Measurements from ENCODE around the gene CCL22. TPM values are rescaled to one million over a fixed set of nuclear protein-coding genes. Genes with fewer than 3 reads are reported as not detected.
A peak's percentile ranks its signal among the peaks of the same experiment; 100 is the strongest.

Gene CCL22
- total and polyA plus RNA-seq, 2 donors from 2014 or later, result 1.3 TPM; not detected in 1

DNA sequence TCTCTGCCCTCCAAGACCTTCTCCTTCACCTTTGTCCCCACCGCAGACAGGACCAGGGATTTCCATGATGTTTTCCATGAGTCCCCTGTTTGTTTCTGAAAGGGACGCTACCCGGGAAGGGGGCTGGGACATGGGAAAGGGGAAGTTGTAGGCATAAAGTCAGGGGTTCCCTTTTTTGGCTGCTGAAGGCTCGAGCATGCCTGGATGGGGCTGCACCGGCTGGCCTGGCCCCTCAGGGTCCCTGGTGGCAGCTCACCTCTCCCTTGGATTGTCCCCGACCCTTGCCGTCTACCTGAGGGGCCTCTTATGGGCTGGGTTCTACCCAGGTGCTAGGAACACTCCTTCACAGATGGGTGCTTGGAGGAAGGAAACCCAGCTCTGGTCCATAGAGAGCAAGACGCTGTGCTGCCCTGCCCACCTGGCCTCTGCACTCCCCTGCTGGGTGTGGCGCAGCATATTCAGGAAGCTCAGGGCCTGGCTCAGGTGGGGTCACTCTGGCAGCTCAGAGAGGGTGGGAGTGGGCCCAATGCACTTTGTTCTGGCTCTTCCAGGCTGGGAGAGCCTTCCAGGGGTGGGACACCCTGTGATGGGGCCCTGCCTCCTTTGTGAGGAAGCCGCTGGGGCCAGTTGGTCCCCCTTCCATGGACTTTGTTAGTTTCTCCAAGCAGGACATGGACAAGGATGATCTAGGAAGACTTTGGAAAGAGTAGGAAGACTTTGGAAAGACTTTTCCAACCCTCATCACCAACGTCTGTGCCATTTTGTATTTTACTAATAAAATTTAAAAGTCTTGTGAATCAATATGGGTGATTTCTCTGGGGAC, 25.9 kb downstream of the CCL22 start:
- no peaks in the 10 kb centered on the region for H3K27me3 ChIP-seq (ENCODE audit: control insufficient read depth, insufficient read depth, low read length)
- no peak for FAIRE-seq
- peaks cover 0 to 24% (median 2%) of the 10 kb centered on the region in 3 donors for H3K4me1 ChIP-seq (ENCODE audit: control insufficient read depth in 2 of 3, insufficient read depth in 2 of 3, low read depth in 1 of 3, low read length in 3 of 3)
- peaks cover 0 to 5% (median 0%) of the 10 kb centered on the region in 3 donors for H3K9me3 ChIP-seq (ENCODE audit: control insufficient read depth in 2 of 3, insufficient read depth in 1 of 3, low read length in 3 of 3)
- DNase-seq, result no peak
- H3K9ac ChIP-seq (ENCODE audit: low read length in 3 of 3), result no peak overlapping the region
- H3K36me3 ChIP-seq (ENCODE audit: control insufficient read depth in 2 of 3, insufficient read depth in 3 of 3, low read length in 3 of 3), result peaks cover 2 to 6% (median 3%) of the 10 kb centered on the region in 3 donors
- H3K27ac ChIP-seq (ENCODE audit: low read depth in 2 of 2, low read length in 2 of 2), result no peak overlapping the region
- no peak overlapping the region for H3K4me3 ChIP-seq (ENCODE audit: low read length in 3 of 3)
- TF ChIP-seq, protein P1, sequence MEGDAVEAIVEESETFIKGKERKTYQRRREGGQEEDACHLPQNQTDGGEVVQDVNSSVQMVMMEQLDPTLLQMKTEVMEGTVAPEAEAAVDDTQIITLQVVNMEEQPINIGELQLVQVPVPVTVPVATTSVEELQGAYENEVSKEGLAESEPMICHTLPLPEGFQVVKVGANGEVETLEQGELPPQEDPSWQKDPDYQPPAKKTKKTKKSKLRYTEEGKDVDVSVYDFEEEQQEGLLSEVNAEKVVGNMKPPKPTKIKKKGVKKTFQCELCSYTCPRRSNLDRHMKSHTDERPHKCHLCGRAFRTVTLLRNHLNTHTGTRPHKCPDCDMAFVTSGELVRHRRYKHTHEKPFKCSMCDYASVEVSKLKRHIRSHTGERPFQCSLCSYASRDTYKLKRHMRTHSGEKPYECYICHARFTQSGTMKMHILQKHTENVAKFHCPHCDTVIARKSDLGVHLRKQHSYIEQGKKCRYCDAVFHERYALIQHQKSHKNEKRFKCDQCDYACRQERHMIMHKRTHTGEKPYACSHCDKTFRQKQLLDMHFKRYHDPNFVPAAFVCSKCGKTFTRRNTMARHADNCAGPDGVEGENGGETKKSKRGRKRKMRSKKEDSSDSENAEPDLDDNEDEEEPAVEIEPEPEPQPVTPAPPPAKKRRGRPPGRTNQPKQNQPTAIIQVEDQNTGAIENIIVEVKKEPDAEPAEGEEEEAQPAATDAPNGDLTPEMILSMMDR (IDR thresholded peaks at IDR 0.05; ENCODE audit: borderline replicate concordance, extremely low read depth, insufficient read depth), result no peak
- intact Hi-C loops (cut with DNase I), result no loop called here

DNA sequence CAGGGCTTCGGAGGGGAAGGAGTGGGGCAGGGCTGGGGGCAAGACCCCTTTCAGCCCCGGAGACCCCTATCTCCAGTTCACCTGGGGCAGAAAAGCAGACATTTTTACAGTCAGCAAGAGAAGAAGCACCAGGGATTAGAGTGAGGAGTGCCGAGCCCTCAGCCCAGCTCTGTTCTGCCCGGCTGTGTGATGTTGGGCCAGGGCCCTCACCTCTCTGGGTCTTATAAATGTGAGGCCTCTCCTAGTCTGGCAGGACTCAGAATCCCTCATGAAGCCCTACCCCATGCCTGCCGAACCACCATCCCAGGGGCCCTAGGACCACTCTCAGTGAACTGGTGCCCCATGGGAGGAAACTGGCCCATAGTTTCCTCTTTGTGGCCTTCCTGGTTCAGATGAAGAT, 26.5 kb downstream of the CCL22 start:
- H3K4me1 ChIP-seq (ENCODE audit: control insufficient read depth in 2 of 3, insufficient read depth in 2 of 3, low read depth in 1 of 3, low read length in 3 of 3), result peaks cover 0 to 20% (median 2%) of the 10 kb centered on the region in 3 donors
- H3K4me3 ChIP-seq (ENCODE audit: low read length in 3 of 3), result no peak overlapping the region
- no peak for FAIRE-seq
- no peak for DNase-seq
- intact Hi-C loops (cut with DNase I), result no loop called here
- no peak overlapping the region for H3K27ac ChIP-seq (ENCODE audit: low read depth in 2 of 2, low read length in 2 of 2)
- TF ChIP-seq, protein P1 (IDR thresholded peaks at IDR 0.05; ENCODE audit: borderline replicate concordance, extremely low read depth, insufficient read depth), result no peak
- no peaks in the 10 kb centered on the region for H3K27me3 ChIP-seq (ENCODE audit: control insufficient read depth, insufficient read depth, low read length)
- H3K36me3 ChIP-seq (ENCODE audit: control insufficient read depth in 2 of 3, insufficient read depth in 3 of 3, low read length in 3 of 3), result peaks cover 0 to 3% (median 2%) of the 10 kb centered on the region in 3 donors
- peaks cover 0 to 5% (median 0%) of the 10 kb centered on the region in 3 donors for H3K9me3 ChIP-seq (ENCODE audit: control insufficient read depth in 2 of 3, insufficient read depth in 1 of 3, low read length in 3 of 3)
- no peak overlapping the region for H3K9ac ChIP-seq (ENCODE audit: low read length in 3 of 3)

DNA sequence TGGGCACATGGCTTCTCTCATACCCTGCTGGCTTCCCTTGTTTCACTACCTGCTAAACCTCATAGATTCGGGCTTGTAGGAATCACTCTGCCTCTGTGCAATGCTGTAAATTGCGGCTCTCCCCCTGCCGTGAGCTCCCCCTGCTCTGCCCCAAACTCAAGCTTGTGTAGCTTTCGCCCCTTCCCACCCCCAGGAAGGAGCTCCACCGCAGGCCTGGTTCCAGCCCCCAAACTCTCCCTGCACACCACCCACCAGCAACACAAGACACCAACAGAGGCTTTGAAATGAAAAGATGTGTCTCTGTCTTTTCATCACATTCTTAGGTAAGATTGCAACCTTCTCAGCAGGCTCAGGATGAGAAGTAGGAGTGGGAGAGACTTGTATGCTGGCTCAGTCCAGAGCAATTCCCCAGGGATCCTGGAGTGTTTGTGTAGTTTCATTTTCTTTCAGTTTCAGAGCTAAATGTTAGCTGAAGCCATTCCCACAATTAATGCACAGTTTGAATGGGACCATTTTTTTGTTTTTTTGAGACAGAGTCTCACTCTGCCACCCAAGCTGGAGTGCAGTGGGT, 27.9 kb downstream of the CCL22 start:
- FAIRE-seq (no peak), DNase-seq (peak in 2 of 5 donors; percentile 44 to 81)
- Histone ChIP-seq H3K27ac (ENCODE audit: low read depth in 2 of 2, low read length in 2 of 2) (no peak overlapping the region), H3K4me1 (ENCODE audit: control insufficient read depth in 2 of 3, insufficient read depth in 2 of 3, low read depth in 1 of 3, low read length in 3 of 3) (peaks cover 2 to 16% (median 6%) of the 10 kb centered on the region in 3 donors), H3K36me3 (ENCODE audit: control insufficient read depth in 2 of 3, insufficient read depth in 3 of 3, low read length in 3 of 3) (peaks cover 0 to 3% (median 2%) of the 10 kb centered on the region in 3 donors), H3K9ac (ENCODE audit: low read length in 3 of 3) (no peak overlapping the region), H3K9me3 (ENCODE audit: control insufficient read depth in 2 of 3, insufficient read depth in 1 of 3, low read length in 3 of 3) (peaks cover 0 to 5% (median 3%) of the 10 kb centered on the region in 3 donors), H3K4me3 (ENCODE audit: low read length in 3 of 3) (no peak overlapping the region), H3K27me3 (ENCODE audit: control insufficient read depth, insufficient read depth, low read length) (no peaks in the 10 kb centered on the region)
- intact Hi-C loops (cut with DNase I), result no loop called here
- TF ChIP-seq, protein P1 (IDR thresholded peaks at IDR 0.05; ENCODE audit: borderline replicate concordance, extremely low read depth, insufficient read depth), result no peak
